Effector CD4-positive, alpha-beta T cell (primary cell): Measurements from ENCODE around the gene LENEP.

Experiments used
- DNase-seq: peaks from one replicate; pipeline ENCODE4 v3.0.0-alpha.2; 2020

The LENEP gene

DNA sequence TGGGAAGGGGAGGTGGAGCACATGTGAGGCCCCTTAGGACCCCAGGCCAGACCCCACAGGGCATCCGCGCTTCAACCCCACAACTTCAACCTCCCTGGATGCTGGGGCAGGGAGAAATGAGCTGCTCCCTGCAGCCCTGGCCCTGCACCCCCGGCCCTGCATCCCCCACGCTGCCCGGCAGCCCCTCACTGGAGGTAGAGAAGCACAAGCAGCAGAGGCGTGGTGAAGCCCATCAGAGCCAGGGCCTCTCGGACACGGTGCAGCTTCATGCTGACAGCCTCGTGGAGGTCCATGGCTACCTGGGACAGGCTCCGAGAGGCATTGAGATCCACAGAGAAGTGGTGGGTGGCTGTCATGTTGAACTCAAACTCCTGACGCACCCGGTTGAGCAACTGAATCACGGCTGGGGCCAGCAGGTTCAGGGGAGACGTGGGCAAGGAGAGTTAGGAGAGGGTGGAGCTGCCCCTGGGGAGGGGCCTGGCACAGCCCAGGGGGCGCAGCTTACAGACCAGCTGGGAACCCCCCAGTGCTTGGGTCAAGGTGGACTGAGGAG lies 36.9 kb downstream of the LENEP start:
- DNase-seq, result no peak

GRCh38 chr1:155030899-155031298 lies 37.5 kb downstream of the LENEP start:
- no peak for DNase-seq

DNA sequence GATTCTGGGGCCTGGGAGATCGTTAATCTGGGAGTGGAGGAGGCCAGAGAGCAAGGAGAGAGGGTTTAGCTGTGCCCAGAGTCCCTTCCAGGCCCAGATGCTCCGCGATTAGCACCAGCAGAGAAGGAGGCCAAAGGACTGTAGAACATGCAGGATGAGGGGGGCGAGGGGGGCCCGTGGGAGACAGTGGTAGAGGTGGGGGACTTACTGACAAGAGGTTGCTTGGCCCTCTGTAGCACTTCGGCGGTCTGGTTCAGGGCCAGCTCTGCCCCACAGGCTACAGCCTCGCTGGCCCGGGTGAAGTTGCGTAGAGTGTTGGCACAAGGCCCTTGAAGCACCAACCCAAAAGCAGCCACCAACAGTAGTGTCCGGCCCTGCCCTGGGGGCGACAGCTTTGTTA lies 39.5 kb downstream of the LENEP start:
- no peak for DNase-seq

- DNase-seq, result no peak
These were observed 40.1 kb downstream of the LENEP start, which contains the start of the genes DCST1 and DCST2 for GRCh38 chr1:155033524-155033923. TSS of gene DCST1 (plus strand) at chr1:155033824. CDS start at chr1:155034037, 213 bp downstream. TSS of gene DCST2 (minus strand) at chr1:155033781. CDS start at chr1:155033701, 80 bp downstream.

- DNase-seq, result no peak
These were observed 41.2 kb downstream of the LENEP start for GRCh38 chr1:155034318-155035208.

DNA sequence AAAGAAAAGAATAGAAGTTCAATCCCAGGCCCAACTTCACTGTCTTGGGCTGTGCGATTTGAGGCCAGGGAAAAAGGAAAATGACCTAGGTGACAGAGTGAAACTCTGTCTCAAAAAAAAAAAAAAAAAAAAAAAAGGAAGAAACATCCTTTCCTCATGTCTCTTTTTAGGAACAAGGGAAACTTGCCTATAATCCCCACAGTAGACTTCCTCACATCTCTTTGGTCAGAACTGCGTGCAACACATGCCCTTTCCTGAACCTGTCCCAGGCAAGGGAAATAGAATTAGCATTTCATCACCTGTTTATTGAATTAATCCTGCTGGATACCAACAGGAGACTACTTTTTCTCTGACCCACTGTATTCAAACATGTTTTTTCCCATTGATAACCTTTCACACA lies 42.5 kb downstream of the LENEP start:
- DNase-seq, result no peak

- no peak for DNase-seq
These were observed 43.7 kb downstream of the LENEP start for GRCh38 chr1:155037043-155037442.

DNA sequence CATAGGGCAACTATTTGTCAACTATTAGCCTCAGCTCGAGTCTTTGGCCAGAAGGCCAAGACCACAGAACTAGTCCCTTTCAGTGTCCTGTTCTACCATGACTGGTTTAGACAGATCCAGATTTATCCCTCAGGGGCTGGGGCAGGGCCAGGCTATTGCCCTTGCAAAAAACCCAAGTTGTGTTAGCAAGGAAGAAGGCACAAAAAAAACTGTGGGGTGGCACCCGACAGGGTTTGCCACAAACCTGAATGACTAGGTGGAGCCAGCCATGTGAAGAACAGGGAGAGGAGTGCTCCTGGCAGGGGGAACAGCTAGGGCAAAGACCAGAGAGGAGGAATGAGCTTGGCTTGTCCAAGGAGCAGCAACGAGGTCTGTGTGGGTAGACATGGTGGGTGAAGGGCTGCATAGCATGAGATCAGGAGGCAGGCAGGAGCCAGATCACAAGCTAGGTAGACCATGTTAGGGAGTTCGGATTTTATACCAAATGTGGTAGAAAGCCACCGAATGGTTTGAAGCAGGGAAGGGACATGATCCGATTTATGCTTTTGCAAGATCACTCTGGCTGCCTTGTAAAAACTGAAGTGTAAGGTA lies 44.6 kb downstream of the LENEP start:
- DNase-seq, result no peak

DNA sequence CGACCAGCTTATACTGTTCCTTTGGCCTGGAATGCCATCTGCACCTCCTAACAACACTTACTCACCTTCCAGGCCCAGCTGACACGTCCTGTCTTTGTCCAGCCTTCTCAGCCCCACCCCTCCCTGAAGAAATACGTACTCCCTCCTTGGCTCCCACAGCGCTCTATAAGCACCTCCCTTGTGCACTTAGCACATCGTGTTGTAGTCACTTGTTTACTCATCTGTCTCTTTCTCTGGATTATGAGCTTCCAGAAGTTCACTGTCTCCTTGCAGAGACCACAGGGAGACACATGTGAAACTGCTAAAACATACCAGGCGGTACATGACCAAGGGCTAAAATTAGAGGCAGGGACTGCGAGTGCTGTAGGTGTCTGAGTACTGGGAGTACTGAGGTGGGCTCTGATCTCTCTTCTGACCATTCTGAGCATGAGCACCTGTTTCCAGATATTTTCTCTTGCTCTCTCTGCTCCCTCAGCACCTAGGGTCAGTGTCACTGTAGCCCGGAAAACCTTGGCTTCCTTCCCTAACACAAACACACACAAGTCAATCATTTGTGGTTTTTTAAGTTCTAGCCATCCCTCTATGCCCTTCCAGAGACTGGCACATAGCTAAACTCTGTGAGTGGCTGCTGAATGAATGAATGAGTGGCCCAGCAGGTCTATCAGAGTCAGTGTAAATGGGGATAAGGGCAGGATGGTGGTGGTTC lies 45.4 kb downstream of the LENEP start:
- no peak for DNase-seq

DNA sequence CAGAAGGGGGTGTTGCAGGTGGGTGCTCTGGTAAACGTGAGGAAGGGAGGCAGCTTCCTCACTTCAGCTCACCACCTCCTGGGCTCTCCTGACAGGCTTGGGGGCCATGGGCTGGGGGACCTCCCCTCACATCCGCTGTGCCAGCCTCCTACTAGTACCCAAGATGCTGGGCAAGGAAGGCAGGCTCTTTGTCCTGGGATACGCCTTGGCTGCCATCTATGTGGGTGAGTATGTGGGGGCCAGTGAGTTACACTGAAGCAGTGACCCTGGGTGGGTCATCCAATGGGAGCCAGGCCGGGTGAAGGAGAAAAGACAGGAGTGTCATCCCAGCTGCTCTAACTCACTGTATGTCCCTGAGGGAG lies 45.9 kb downstream of the LENEP start:
- no peak for DNase-seq

DNA sequence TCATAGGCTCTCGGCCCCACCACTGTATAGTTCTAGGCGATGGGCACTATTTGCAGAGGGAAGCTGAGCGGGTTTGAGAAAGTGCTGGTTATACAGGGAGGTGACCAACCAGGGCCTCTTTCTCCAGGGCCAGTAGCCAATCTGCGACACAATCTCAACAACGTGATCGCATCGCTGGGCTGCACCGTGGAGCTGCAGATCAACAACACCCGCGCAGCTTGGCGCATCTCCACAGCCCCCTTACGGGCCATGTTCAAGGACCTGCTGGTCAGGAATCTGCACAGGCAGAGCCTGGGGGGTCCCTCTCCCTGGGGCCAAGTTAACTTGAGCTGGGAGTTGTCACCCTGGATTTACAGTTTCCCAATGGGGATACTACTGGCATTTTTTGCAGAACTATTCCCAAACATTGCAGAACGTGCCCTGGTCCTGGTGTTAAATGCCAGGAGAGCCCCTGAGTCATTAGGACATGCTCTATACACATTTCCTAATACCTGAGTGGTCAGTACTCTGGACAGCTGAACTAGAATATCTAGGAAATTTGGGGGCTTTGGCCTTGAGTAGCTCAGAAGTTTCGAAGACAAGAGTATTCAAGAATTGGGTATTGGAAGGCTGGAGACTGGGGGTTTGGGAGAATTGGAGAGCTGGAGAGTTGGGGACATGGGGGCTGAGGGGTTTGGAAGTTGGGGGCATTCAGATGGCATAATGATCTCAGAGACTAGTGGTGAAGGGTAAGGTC lies 47.1 kb downstream of the LENEP start:
- DNase-seq, result no peak

- no peak for DNase-seq
These were observed 49.4 kb downstream of the LENEP start for GRCh38 chr1:155042789-155043188.

DNA sequence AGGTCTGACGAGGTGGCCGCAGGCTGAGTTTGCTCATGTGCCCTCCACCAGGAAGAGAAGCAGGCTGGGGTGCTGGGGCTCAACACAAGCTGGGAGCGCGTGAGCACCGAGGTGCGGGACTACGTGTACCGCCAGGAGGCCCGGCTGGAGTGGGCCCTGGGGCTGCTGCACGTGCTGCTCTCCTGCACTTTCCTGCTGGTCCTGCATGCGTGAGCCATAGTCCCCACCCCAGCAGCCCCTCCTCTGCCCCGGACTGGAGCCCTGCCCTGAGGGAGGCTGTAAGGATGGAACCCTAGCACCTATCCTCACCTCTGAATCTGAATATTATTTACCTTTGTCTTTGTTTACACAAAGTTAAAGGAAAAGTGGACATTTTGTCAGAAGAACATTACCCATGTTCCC lies 49.9 kb downstream of the LENEP start:
- DNase-seq, result no peak

GRCh38 chr1:155043793-155044192 lies 50.4 kb downstream of the LENEP start:
- no peak for DNase-seq
